RWPE2 (cell line): ENCODE results near the gene UBIAD1.
A peak's percentile ranks its signal among the peaks of the same experiment; 100 is the strongest.

Source experiments
- ATAC-seq: fragments of 200-7000 bp; cut with Tn5 transposase; 3 replicates; pipeline ENCODE4 v1.9.1; 2021; ENCODE audit warnings: low read depth
- DNase-seq: peaks from one replicate; pipeline ENCODE4 v3.0.0-alpha.2; 2020; ENCODE audit warnings: low spot score
- H3K27ac ChIP-seq: fragments of 450-650 bp; 2 replicates; pipeline ENCODE4 v1.5.1; 2017; ENCODE audit warnings: mild to moderate bottlenecking; ENCODE audit not compliant: poor library complexity, severe bottlenecking
- H3K27me3 ChIP-seq: fragments of 250-450 bp; sonication (Bioruptor Pico); 2 replicates; pipeline ENCODE4 v1.5.1; 2021; ENCODE audit warnings: mild to moderate bottlenecking, moderate library complexity; ENCODE audit not compliant: insufficient read depth, poor library complexity, severe bottlenecking
- H3K36me3 ChIP-seq: fragments of 250-450 bp; sonication (Bioruptor Pico); 2 replicates; pipeline ENCODE4 v1.5.1; 2020; ENCODE audit warnings: low read depth, mild to moderate bottlenecking, moderate library complexity
- H3K4me1 ChIP-seq: fragments of 250-450 bp; sonication (Bioruptor Pico); 2 replicates; pipeline ENCODE4 v1.5.1; 2021; ENCODE audit warnings: mild to moderate bottlenecking, moderate library complexity; ENCODE audit not compliant: insufficient read depth, poor library complexity, severe bottlenecking
- H3K4me3 ChIP-seq: fragments of 250-450 bp; sonication (Bioruptor Pico); 2 replicates; pipeline ENCODE4 v1.5.1; 2021; ENCODE audit warnings: mild to moderate bottlenecking, moderate library complexity; ENCODE audit not compliant: severe bottlenecking
- H3K9me3 ChIP-seq: fragments of 250-450 bp; sonication (Bioruptor Pico); 2 replicates; pipeline ENCODE4 v1.5.1; 2021; ENCODE audit warnings: mild to moderate bottlenecking, moderate library complexity; ENCODE audit not compliant: severe bottlenecking
- TF ChIP-seq, protein P1 (sequence below): fragments of 450-650 bp; IDR thresholded peaks from one replicate; pipeline ENCODE4 v1.5.1; 2017; ENCODE audit warnings: mild to moderate bottlenecking, moderate library complexity; ENCODE audit not compliant: poor library complexity, severe bottlenecking

The UBIAD1 gene

DNA sequence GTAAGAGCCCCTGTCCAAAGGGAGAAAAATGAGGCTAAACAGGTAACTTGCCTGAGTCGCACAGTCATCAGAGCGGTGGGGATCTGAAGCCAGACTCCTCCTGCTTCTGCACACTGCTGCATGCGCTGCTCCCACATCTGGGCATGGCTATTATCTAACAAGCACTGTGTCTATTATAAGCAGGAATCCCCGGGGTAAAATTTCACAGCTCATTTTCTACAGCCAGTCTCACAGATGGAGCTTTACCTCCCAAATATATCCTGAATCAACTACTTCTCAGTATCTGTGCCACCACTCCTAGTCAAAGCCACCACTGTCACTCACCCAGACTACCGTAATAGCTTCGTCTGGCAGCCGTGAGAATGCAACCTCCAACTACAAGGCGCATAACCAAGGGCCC lies 20.5 kb upstream of the UBIAD1 start:
- Histone ChIP-seq H3K27ac (no peak overlapping the region), H3K9me3 (no peaks in the 10 kb centered on the region), H3K36me3 (peaks cover 74% of the 10 kb centered on the region), H3K27me3 (no peaks in the 10 kb centered on the region), H3K4me1 (no peaks in the 10 kb centered on the region), H3K4me3 (no peak overlapping the region)
- DNase-seq (no peak), ATAC-seq (no peak)
- TF ChIP-seq, protein P1, sequence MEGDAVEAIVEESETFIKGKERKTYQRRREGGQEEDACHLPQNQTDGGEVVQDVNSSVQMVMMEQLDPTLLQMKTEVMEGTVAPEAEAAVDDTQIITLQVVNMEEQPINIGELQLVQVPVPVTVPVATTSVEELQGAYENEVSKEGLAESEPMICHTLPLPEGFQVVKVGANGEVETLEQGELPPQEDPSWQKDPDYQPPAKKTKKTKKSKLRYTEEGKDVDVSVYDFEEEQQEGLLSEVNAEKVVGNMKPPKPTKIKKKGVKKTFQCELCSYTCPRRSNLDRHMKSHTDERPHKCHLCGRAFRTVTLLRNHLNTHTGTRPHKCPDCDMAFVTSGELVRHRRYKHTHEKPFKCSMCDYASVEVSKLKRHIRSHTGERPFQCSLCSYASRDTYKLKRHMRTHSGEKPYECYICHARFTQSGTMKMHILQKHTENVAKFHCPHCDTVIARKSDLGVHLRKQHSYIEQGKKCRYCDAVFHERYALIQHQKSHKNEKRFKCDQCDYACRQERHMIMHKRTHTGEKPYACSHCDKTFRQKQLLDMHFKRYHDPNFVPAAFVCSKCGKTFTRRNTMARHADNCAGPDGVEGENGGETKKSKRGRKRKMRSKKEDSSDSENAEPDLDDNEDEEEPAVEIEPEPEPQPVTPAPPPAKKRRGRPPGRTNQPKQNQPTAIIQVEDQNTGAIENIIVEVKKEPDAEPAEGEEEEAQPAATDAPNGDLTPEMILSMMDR = no peak

DNA sequence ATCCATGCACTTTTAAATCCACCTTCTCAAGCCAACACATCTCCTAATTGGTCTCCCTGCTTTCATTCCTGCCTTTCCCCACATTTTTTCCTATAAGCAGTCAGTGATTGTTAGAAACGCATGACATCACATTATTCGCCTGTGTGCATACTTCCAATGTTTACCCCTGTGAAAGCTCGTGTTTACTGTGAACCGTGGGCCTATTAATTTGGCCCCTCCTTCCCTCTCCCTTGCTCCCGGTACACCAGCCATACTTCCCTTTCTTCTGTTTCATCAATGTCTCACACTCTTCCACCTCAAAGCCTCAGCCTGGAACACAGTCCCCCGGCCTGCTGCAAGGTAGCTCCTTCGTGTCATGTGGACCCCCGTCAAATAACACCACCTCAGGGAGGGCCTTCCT lies 19.8 kb upstream of the UBIAD1 start:
- ATAC-seq (no peak), DNase-seq (no peak)
- no peak overlapping the region for H3K27ac ChIP-seq
- TF ChIP-seq, protein P1 = no peak
- H3K4me1 ChIP-seq = no peaks in the 10 kb centered on the region
- H3K9me3 ChIP-seq = no peaks in the 10 kb centered on the region
- H3K27me3 ChIP-seq = no peaks in the 10 kb centered on the region
- peaks cover 74% of the 10 kb centered on the region for H3K36me3 ChIP-seq
- H3K4me3 ChIP-seq = no peak overlapping the region

DNA sequence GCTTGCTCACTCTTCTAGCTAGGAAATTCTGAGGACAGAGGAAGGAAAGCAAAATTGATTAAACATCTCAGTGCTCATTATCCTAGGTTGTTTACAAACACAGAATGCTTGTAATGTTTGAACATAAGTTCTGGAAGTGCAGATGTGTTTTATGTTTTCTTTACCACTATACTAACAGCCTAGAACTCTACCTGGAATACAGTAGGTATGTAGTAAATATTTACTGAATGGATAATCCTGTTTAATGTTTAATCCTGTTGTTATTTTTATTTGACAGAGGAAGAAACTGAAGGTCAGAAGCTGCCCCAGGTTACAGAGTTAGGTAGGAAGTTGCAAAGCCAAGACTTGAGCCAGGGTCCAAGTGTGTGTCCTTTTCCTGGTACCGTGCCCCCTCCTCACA lies 16.7 kb upstream of the UBIAD1 start:
- H3K27me3 ChIP-seq = no peaks in the 10 kb centered on the region

DNA sequence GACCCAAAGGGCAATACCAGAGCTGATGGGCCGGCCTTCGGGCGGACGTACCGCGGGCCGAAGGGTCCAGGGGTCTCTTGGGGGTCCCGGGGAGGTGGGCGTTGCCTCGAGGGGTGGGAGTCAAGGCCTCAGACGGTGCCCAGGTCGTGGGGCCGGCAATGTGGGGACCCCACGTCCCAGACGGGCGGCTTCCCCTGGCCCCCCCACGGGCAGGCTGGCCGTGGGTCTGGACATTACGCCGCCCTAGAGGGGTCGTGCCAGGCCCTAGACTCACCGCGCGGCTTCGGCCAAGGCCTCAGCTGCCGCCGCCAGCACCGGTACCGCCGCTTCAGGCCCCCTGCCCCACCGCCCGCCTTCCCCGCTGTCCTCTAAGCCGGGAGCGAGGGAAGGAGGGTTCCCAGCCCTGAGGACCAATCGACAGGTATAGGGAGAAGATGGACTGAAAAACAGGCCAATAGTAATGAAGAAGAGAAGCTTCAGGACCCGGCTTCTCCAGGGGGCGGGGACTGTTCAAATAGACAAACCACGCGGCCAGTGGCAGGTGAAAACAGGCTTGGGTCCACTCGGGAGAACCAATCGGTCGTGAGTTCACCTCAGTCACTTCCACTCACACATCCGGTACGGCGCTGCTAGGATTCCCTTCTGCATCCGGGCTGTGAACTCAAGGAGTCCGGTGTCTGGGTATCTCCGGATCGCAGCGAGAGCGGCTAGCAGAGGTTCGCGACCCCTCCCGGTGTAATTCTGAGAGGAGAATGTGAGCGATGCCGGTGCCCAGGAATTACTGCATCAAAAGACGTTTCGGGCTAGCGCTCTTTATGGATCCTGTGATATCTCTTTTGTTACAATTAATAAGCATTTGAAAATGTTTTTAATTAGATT lies 10.6 kb upstream of the UBIAD1 start, which contains the start of gene MTOR:
Gene MTOR (minus strand): TSS at position 381 of the 879 bp plus-strand sequence. CDS start 3,142 bp downstream, outside the sequence.
- Histone ChIP-seq H3K4me1 (peaks cover 4% of the 10 kb centered on the region), H3K36me3 (peaks cover 23% of the 10 kb centered on the region), H3K27ac (peak within 1 kb of the TSS; percentile 27), H3K9me3 (no peaks in the 10 kb centered on the region), H3K27me3 (no peaks in the 10 kb centered on the region), H3K4me3 (peak within 1 kb of the TSS; percentile 87)
- ATAC-seq (peak; percentile 98), DNase-seq (peak; percentile 99)
- TF ChIP-seq, protein P1 = no peak

More for the DNA sequence above, 16.7 kb upstream of the UBIAD1 start:
- DNase-seq (no peak), ATAC-seq (no peak)
- Histone ChIP-seq H3K9me3 (no peaks in the 10 kb centered on the region), H3K27ac (no peak overlapping the region), H3K36me3 (peaks cover 82% of the 10 kb centered on the region), H3K4me1 (peaks cover under 1% of the 10 kb centered on the region), H3K4me3 (no peak overlapping the region)
- TF ChIP-seq, protein P1 = no peak
